H9 (cell line): ENCODE measurements around the gene PLK1. TPM values are rescaled to one million over a fixed set of nuclear protein-coding genes. Genes with fewer than 3 reads are reported as not detected.

Experiments
- DNase-seq: peaks from one replicate; pipeline ENCODE4 v3.0.0-alpha.2; 2017
- H2AFZ ChIP-seq: one replicate; pipeline ENCODE4 v1.6.1; 2013; ENCODE audit warnings: mild to moderate bottlenecking, low read length, control low read depth, moderate library complexity
- H2AK5ac ChIP-seq: 2 replicates; pipeline ENCODE4 v1.6.1; 2013; ENCODE audit warnings: low read length, control low read depth, mixed read lengths; ENCODE audit not compliant: insufficient read length
- H2BK120ac ChIP-seq: one replicate; pipeline ENCODE4 v1.6.1; 2013; ENCODE audit warnings: low read depth, mild to moderate bottlenecking, low read length, control low read depth, inconsistent platforms; ENCODE audit not compliant: poor library complexity, severe bottlenecking
- H2BK12ac ChIP-seq: 2 replicates; pipeline ENCODE4 v1.6.1; 2013; ENCODE audit warnings: low read length, control low read depth, mixed read lengths, low read depth; ENCODE audit not compliant: insufficient read length
- H2BK15ac ChIP-seq: 2 replicates; pipeline ENCODE4 v1.6.1; 2013; ENCODE audit warnings: low read depth, low read length, control low read depth
- H2BK20ac ChIP-seq: one replicate; pipeline ENCODE4 v1.6.1; 2013; ENCODE audit warnings: low read depth, mild to moderate bottlenecking, low read length, control low read depth, inconsistent platforms; ENCODE audit not compliant: poor library complexity, severe bottlenecking
- H2BK5ac ChIP-seq: 2 replicates; pipeline ENCODE4 v1.6.1; 2013; ENCODE audit warnings: low read length, control low read depth, mixed read lengths; ENCODE audit not compliant: insufficient read length
- H3K14ac ChIP-seq: 2 replicates; pipeline ENCODE4 v1.6.1; 2013; ENCODE audit warnings: low read length, control low read depth; ENCODE audit not compliant: insufficient read depth
- H3K18ac ChIP-seq: 2 replicates; pipeline ENCODE4 v1.6.1; 2013; ENCODE audit warnings: low read depth, mild to moderate bottlenecking, mixed read lengths, low read length, control low read depth; ENCODE audit not compliant: insufficient read length
- H3K23ac ChIP-seq: 2 replicates; pipeline ENCODE4 v1.6.1; 2013; ENCODE audit warnings: low read length, control low read depth, mixed read lengths, low read depth; ENCODE audit not compliant: insufficient read length
- H3K23me2 ChIP-seq: 2 replicates; pipeline ENCODE4 v1.6.1; 2013; ENCODE audit warnings: low read depth, mild to moderate bottlenecking, mixed read lengths, low read length, control low read depth; ENCODE audit not compliant: insufficient read length, poor library complexity, severe bottlenecking
- H3K27ac ChIP-seq: 2 replicates; pipeline ENCODE4 v1.5.1; 2013; ENCODE audit warnings: low read length, control low read depth, mixed read lengths, low read depth; ENCODE audit not compliant: insufficient read length
- H3K27me3 ChIP-seq: 2 replicates; pipeline ENCODE4 v1.6.1; 2013; ENCODE audit warnings: low read length, control low read depth, inconsistent platforms; ENCODE audit not compliant: insufficient read depth
- H3K4ac ChIP-seq: 2 replicates; pipeline ENCODE4 v1.6.1; 2013; ENCODE audit warnings: low read depth, mild to moderate bottlenecking, control low read depth, inconsistent platforms, low read length, moderate library complexity
- H3K4me1 ChIP-seq: 2 replicates; pipeline ENCODE4 v1.6.1; 2013; ENCODE audit warnings: low read length, control low read depth, inconsistent platforms; ENCODE audit not compliant: insufficient read depth
- H3K4me2 ChIP-seq: 2 replicates; pipeline ENCODE4 v1.6.1; 2013; ENCODE audit warnings: low read length, control low read depth, mixed read lengths; ENCODE audit not compliant: insufficient read length, insufficient read depth
- H3K56ac ChIP-seq: 2 replicates; pipeline ENCODE4 v1.6.1; 2013; ENCODE audit warnings: low read depth, mild to moderate bottlenecking, mixed read lengths, low read length, control low read depth; ENCODE audit not compliant: insufficient read length
- H3K79me1 ChIP-seq: 2 replicates; pipeline ENCODE4 v1.6.1; 2013; ENCODE audit warnings: low read depth, mild to moderate bottlenecking, moderate library complexity, low read length, control low read depth, inconsistent platforms; ENCODE audit not compliant: insufficient read depth, poor library complexity, severe bottlenecking
- H3K79me2 ChIP-seq: 2 replicates; pipeline ENCODE4 v1.6.1; 2013; ENCODE audit warnings: low read length, control low read depth, inconsistent platforms; ENCODE audit not compliant: insufficient read depth
- H3K9ac ChIP-seq: 2 replicates; pipeline ENCODE4 v1.6.1; 2013; ENCODE audit warnings: low read length, control low read depth, mixed read lengths; ENCODE audit not compliant: insufficient read length; ENCODE audit errors: extremely low read depth
- H3K9me3 ChIP-seq: one replicate; pipeline ENCODE4 v1.6.1; 2013; ENCODE audit warnings: low read depth, low read length, inconsistent platforms; ENCODE audit not compliant: control insufficient read depth
- H3T11ph ChIP-seq: one replicate; pipeline ENCODE4 v1.6.1; 2013; ENCODE audit warnings: mild to moderate bottlenecking, low read length, control low read depth, inconsistent platforms
- H4K20me1 ChIP-seq: one replicate; pipeline ENCODE4 v1.6.1; 2013; ENCODE audit not compliant: control insufficient read depth, insufficient read length, insufficient read depth
- H4K5ac ChIP-seq: 2 replicates; pipeline ENCODE4 v1.6.1; 2013; ENCODE audit warnings: low read depth, mild to moderate bottlenecking, mixed read lengths, low read length, control low read depth; ENCODE audit not compliant: insufficient read length
- H4K8ac ChIP-seq: replicated peaks from 2 replicates; pipeline ENCODE4 v1.6.1; 2013; ENCODE audit warnings: low read length, control low read depth, mixed read lengths, low read depth; ENCODE audit not compliant: insufficient read length
- H4K91ac ChIP-seq: 2 replicates; pipeline ENCODE4 v1.6.1; 2013; ENCODE audit warnings: low read depth, mild to moderate bottlenecking, moderate library complexity, mixed read lengths, low read length, control low read depth; ENCODE audit not compliant: insufficient read length
- H3K27ac Mint-ChIP-seq, 3 experiments: 2 replicates in 2 of 3; 3 replicates in 1 of 3; pipeline ENCODE4 v1.8.0; 2020 to 2021; ENCODE audit warnings: mixed read lengths in 3 of 3, mild to moderate bottlenecking in 1 of 3, moderate library complexity in 1 of 3
- H3K27me3 Mint-ChIP-seq: 2 replicates; pipeline ENCODE4 v1.8.0; 2021; ENCODE audit warnings: low read depth, mild to moderate bottlenecking, moderate library complexity, mixed read lengths
- H3K36me3 Mint-ChIP-seq, 3 experiments: 2 replicates in 2 of 3; 3 replicates in 1 of 3; pipeline ENCODE4 v1.8.0; 2020 to 2021; ENCODE audit warnings: low read depth in 3 of 3, mixed read lengths in 3 of 3; ENCODE audit not compliant: insufficient read depth in 1 of 3
- H3K4me1 Mint-ChIP-seq, 2 experiments: 2 replicates each; pipeline ENCODE4 v1.8.0; 2020; ENCODE audit warnings: mixed read lengths in 2 of 2
- H3K4me3 Mint-ChIP-seq, 2 experiments: 2 replicates in 1 of 2; 3 replicates in 1 of 2; pipeline ENCODE4 v1.8.0; 2020 to 2021; ENCODE audit warnings: mild to moderate bottlenecking in 2 of 2, mixed read lengths in 2 of 2, moderate library complexity in 1 of 2
- H3K9me3 Mint-ChIP-seq, 2 experiments: 2 replicates in 1 of 2; 3 replicates in 1 of 2; pipeline ENCODE4 v1.8.0; 2020; ENCODE audit warnings: mild to moderate bottlenecking in 2 of 2, mixed read lengths in 2 of 2, moderate library complexity in 1 of 2
- CTCF ChIP-seq: fragments of 200-600 bp; sonication (generic); conservative IDR thresholded peaks from 3 replicates; pipeline ENCODE4 v1.8.0; 2021; ENCODE audit warnings: antibody characterized with exemption, mild to moderate bottlenecking
- WGBS: extraction: QIAGEN DNeasy Blood & Tissue Kit; methylation state at CpG from one replicate; pipeline ENCODE4 v1.1.7; 2013; ENCODE audit warnings: missing lambda C conversion rate, low lambda C conversion rate, mixed read lengths; ENCODE audit not compliant: insufficient read length; ENCODE audit errors: extremely low coverage; 5-methylcytosine and 5-hydroxymethylcytosine counted together
- total RNA-seq: library from RNA; stranded (reverse); gene quantifications from 2 replicates; pipeline ENCODE4 v1.2.1, GENCODE V29; 2021

Gene PLK1
- total RNA-seq, 1 experiment from 2014 or later: 140 TPM

DNA sequence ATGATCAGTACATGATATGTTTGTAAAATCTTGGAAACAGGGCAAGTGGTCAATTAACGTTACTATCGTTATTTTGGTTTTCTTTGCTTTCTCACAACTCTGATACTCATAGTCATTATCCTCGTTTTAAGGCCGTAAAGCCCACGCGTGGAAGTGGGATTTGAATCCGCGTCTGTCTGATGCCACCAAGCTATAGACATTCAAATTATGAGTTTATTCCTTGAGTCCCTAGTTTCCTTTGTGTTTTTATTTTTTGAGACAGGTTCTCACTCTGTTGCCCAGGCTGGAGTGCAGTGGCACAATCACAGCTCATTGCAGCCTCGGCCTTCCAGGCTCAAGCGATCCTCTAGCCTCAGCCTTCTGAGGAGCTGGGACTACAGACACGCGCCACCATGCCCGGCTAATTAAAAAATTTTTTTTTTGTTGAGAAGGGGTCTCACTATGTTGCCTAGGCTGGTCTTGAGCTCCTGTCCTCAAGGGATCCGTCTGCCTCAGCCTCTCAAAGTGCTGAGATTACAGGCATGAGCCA is 36.4 kb upstream of the PLK1 start:
- Histone ChIP-seq H4K20me1 (peaks cover 4% of the 10 kb centered on the region), H3K27ac (no peak overlapping the region), H3K4me1 (no peaks in the 10 kb centered on the region), H4K5ac (no peak overlapping the region), H2BK15ac (no peak overlapping the region), H4K8ac (no peak overlapping the region), H3K27me3 (no peaks in the 10 kb centered on the region), H4K91ac (no peak overlapping the region), H3K56ac (no peak overlapping the region), H2BK12ac (no peak overlapping the region), H2BK20ac (no peak overlapping the region), H2BK120ac (no peak overlapping the region), H2AK5ac (no peak overlapping the region), H3K23me2 (peaks cover 4% of the 10 kb centered on the region), H3K79me2 (peaks cover 1% of the 10 kb centered on the region; the same call in 1 of the 2 replicates), H3K9me3 (no peaks in the 10 kb centered on the region), H3K18ac (no peak overlapping the region), H3K4me2 (peak overlapping the region; percentile 50), H2BK5ac (no peak overlapping the region), H3K79me1 (peaks cover 6% of the 10 kb centered on the region), H3K4ac (no peak overlapping the region), H3K14ac (no peak overlapping the region), H3T11ph (no peak overlapping the region), H2AFZ (no peak overlapping the region), H3K9ac (peak overlapping the region; percentile 47), H3K23ac (no peak overlapping the region)
- no peak for DNase-seq
- WGBS: no CpG with 5 or more reads among the region's 14 CpGs
- Mint-ChIP-seq H3K27ac (peak overlapping the region in 1 of 3 experiments; percentile 97; a peak in 1 of 7 replicates), H3K9me3 (no peaks in the 10 kb centered on the region), H3K4me1 (peaks cover 9 to 17% of the 10 kb centered on the region in 2 experiments), H3K4me3 (peak overlapping the region; percentile 100), H3K27me3 (no peaks in the 10 kb centered on the region), H3K36me3 (peaks cover 18 to 57% (median 46%) of the 10 kb centered on the region in 3 experiments; a peak in 6 of 7 replicates)
- TF ChIP-seq CTCF: no peak
